ENCODE measurements around the gene MVP.
"Not testable (repeated sequence)": the region's sequence is repeated elsewhere in the genome, so short reads cannot be mapped to it uniquely, and the experiment has no call there.

DNA sequence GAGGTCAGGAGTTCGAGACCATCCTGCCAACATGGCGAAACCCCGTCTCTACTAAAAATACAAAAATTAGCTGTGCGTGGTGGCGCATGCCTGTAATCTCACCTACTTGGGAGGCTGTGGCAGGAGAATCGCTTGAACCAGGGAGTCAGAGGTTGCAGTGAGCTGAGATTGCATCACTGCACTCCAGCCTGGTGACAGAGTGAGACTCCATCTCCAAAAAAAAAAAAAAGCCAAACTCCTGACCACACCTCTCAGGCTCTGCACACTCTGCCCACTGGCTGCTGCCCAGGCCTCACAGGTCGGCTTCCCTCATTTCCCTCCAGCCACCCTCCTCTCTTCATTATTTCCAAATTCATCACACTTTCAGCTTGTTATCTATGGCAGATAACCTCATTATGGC is 47.9 kb upstream of the MVP start:
- TF ChIP-seq, protein P1, sequence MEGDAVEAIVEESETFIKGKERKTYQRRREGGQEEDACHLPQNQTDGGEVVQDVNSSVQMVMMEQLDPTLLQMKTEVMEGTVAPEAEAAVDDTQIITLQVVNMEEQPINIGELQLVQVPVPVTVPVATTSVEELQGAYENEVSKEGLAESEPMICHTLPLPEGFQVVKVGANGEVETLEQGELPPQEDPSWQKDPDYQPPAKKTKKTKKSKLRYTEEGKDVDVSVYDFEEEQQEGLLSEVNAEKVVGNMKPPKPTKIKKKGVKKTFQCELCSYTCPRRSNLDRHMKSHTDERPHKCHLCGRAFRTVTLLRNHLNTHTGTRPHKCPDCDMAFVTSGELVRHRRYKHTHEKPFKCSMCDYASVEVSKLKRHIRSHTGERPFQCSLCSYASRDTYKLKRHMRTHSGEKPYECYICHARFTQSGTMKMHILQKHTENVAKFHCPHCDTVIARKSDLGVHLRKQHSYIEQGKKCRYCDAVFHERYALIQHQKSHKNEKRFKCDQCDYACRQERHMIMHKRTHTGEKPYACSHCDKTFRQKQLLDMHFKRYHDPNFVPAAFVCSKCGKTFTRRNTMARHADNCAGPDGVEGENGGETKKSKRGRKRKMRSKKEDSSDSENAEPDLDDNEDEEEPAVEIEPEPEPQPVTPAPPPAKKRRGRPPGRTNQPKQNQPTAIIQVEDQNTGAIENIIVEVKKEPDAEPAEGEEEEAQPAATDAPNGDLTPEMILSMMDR (IDR thresholded peaks at IDR 0.05) = not testable (repeated sequence)
- TF ChIP-seq POLR2A (IDR thresholded peaks at IDR 0.05) = not testable (repeated sequence)
